ENCODE data around the gene VCP.
A peak's percentile ranks its signal among the peaks of the same experiment; 100 is the strongest.
"Not testable (repeated sequence)": the region's sequence is repeated elsewhere in the genome, so short reads cannot be mapped to it uniquely, and the experiment has no call there.

VCP gene

DNA sequence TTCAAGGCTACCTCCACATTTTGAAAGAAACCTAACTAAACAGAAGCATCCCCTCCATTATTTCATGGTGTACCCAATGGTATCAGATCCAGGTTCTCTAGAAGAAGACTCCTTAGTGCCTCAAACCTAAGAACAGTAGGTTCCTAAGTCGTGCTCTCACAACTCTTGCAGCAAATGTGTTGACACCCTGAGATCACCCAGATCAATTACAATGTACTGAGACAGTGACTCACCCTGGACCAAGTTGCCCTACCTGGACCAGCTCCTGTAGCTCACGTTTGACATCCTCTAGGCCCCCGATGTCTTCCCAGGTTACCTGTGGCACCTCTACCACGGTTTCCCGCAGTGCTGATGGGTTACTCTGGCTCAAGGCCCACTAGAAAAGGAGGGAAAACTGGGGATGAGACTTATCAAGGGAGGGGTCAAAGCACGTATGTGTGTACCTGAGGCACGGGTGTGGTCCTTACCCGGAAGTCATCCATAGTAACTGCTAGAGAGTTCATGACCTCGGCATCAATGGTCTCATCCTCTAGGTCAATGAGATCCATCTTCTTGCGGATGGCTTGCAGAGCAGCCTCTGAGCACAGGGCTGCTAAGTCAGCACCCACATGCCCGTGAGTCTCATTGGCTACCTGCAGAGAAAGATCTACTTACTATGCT lies 11.7 kb downstream of the VCP start:
- no peak for DNase-seq (ENCODE audit: low read depth)

DNA sequence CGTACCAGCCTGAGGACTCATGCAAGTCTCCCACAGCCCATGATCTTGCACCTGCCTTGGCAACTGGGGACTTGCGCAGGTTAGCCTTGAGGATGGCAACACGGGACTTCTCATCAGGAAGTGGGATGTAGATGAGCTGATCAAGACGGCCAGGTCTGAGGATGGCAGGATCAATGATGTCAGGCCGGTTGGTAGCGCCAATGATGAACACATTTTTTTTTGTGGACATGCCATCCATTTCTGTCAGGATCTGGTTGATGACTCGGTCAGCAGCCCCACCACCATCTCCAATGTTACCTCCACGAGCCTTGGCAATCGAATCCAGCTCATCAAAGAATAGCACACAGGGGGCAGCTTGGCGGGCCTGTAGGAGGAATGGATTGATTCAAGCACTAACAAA lies 13.0 kb downstream of the VCP start:
- DNase-seq (ENCODE audit: low read depth) = no peak

DNA sequence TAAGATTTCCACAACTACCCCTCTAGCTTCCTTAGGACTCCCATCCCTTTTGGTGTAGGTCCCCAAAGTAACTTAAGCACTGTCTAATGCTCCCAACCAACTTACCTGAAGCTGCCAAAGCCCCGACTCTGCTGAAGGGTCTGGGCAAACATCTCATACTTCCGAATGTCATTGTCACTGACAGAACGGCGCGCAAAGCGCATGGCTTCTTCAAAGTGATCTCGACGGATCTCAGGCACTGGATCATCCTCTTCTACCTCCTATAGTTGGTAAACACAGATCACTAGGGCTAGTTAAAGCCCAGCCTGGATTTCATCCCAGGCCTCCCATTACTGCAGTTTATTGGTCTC lies 15.2 kb downstream of the VCP start:
- no peak for DNase-seq (ENCODE audit: low read depth)

DNA sequence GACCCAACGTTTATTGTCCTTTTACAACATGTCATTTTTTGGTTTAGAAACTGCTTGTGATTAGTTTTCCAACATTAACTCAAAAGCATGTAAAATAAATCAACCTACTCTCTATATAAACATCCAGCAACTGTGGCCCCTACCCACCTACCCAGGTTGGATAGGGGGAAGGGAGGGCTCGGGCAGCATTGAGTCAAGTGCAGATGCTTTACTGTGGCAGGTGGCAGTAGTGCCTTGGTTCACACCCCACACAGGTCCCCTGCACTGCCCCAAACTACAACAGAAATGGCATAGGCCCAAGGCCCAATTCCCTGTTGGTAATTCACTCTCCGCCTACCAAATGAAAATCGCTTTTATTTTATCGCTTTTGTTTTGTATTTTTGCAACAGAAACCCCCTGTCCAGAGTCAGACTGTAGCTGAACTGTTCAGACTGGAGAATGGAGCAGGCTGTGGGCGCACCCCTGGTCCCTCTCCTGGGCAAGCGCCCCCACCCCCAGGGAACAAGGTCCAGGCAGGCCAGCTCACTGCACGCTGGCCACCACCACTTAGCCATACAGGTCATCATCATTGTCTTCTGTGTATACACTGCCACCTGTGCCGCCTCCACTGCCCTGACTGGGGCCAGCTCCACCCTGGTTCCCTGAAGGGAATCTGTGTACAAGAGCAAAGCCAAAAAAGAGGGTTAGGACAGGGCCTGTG lies 15.7 kb downstream of the VCP start:
- DNase-seq (ENCODE audit: low read depth) = no peak

DNA sequence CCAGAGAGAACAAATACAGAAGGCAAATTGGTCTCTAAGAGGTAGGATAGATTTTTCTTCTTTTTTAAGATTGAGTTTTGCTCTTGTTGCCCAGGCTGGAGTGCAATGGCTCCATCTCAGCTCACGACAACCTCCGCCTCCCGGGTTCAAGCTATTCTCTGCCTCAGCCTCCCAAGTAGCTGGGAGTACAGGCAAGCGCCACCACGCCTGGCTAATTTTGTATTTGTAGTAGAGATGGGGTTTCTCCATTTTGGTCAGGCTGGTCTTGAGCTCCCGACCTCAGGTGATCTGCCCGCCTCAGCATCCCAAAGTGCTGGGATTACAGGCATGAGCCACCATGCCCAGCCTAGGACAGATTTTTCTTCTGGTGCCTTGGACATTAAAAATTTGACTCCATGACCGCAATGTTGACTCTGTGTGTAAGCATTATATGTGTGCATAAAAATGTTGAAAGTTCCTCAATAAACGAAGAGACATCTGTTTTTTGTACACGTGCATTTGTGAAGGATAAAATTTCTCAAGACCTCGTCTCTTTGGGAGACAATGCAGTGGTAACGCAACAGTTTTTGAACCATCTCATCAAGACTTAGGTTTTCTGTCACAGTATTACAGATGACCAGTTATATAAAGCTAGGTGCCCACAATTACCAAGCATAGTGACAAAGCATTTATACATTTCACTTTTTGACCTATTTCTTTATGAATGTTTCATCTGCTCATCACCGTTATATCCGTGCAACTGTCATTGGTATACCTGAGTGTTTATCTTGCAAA lies 17.4 kb downstream of the VCP start:
- DNase-seq (ENCODE audit: low read depth) = no peak

DNA sequence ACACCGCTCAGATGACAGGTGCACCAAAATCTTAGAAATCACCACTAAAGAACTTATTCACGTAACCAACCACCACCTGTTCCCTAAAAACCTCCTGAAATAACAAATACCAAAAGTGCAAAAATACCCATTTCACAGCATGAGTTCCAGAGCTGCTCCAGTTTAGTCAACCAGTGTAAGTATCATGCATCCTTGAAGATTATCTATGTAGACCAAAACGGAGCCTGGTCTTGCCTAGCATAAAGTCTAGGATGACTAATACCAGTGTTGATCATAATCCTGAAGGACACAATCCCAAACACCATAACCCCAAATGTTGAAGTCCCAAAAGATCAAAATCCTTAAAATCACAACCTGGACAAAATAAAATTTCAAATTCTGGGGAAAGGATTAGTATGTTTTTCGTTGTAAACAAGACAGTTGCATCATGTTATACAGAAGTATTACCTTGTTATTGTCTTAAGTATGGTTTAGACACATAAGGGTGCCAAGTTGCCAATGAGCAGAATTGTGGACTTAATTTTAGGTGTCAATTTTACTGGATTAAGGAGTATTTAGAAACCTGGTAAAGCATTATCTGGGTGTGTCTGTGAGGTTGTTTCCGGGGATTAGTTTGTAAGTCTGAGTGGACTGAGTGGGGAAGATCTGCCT lies 18.1 kb downstream of the VCP start:
- no peak for DNase-seq (ENCODE audit: low read depth)

DNA sequence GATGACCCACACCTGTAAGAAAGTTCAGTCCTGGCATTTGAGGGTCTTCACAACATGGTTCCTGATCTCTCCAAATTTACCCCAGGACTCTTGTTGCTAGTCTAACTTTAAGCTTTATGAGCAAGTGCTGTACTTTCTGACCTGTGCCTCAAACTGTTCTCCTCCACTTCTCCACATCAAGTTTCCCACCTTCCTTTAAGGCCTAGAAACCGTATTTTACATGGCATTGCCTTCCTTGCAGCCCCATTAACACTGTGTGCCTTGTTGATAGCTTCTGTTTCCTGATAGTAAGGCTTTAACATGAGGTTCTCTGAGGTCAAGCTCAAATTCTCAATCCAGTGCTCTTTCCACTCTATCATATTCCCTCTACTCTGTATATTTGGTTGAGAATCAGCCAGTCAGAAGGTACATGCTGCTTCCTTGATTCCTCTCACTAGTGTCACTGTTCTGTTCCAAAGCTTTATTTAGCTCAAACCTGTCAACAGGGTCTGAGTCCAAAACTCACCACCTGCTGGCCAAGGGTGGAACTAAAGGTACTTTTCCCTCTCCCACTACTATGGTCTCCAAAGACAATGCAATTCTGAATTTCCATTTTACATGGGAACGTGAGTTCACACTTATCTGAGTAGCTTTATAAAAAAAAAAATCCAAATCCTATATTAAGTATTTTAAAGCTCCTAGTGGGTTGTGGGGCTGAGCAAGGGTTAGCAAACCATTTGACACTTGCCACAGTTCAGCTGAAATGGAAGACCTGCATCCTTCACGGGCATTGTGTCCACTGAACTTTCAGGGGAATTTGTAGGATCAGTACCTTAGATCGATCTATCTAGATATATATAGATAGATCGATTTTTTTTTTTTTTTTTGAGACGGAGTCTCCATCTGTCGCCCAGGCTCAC lies 21.1 kb downstream of the VCP start:
- peak; percentile 20 for DNase-seq (ENCODE audit: low read depth)

DNA sequence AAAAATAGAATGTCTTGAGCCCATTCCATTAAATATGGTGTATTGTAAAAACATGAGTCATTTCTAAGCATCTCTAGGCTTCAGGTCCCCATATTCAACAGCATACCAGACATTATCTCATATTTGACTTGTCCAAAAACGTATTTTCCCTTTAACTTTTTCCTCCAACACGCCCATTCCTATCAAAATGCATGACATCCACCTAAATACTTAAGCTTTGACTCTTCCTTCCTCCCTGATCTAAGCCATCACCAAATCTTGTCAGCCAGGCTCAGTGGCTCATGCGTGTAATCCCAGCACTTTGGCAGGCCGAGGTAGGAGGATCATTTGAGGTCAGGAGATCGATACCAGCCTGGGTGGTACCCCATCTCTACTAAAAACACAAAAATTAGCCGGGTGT lies 23.9 kb downstream of the VCP start:
- DNase-seq (ENCODE audit: low read depth) = no peak

DNA sequence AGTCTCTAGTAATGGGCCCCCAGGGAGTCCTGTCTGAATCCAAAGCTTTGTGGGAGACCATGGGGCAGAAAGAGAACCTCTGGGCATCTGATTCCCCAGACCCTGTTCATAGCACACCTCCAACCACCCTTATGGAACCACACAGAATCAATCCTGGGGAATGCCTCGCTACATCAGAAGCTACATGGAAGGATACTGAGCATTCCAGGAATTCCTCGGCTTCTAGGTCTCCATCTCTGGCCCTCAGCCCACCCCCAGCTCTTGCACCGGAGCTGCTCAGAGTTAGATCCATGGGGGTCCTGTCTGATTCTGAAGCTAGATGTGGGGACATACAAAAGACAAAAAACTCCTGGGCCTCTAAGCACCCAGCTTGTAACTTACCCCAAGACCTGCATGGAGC lies 28.4 kb downstream of the VCP start:
- no peak for DNase-seq (ENCODE audit: low read depth)

DNA sequence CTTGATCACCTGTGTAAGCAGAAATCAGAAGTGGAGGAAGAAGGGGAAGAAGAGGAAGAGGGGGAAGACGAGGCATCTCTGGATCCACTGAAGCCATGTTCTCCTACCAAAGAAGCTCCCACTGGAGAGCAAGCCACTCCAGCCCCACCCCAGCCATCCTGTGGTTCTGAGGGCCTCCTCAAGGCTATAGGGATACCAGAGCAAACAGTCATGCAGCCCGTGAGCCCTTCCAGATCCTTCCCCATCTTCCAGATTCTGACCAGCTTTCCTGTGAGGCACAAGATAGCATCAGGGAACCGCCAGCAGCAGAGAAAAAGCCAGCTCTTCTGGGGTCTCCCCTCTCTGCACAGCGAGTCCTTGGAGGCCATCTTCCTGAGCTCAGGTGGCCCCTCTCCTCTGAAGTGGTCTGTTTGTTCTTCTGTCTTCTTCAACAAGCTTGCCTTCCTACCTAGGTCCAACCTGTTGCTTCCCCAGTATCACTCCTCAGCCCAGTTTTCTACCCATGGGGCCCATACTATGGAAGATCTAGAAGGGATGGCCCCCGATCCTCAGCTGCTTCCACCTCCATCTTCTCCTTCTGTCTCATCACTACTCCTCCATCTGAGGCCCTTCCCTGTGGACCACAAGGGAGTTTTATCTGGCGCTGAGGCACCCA lies 29.4 kb downstream of the VCP start:
- DNase-seq (ENCODE audit: low read depth) = no peak

DNA sequence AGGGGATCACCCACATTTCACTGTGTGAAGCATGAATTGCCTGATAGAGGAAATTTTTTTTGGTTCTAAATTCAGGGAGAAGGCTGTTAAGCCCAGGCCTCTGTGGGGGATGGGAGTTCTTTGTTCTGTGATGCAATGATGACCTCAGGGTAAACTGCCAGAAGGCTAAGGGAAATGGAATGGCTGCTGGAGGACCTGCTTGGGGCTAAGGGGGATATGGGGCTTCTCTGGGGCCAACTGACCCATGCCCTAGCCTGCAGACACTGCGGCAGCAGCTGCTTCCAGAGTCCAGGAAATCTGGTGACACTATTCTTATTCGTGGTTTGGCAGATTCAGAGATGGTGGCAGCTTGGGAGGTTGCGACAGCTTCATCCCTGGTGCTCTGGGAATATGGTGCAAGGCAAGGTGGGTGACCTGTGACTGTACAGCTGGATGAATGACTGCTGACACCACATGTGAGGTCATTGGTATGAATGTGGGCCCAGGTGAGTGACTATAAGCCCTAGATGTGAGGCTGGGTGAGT lies 30.3 kb downstream of the VCP start:
- DNase-seq (ENCODE audit: low read depth) = no peak

DNA sequence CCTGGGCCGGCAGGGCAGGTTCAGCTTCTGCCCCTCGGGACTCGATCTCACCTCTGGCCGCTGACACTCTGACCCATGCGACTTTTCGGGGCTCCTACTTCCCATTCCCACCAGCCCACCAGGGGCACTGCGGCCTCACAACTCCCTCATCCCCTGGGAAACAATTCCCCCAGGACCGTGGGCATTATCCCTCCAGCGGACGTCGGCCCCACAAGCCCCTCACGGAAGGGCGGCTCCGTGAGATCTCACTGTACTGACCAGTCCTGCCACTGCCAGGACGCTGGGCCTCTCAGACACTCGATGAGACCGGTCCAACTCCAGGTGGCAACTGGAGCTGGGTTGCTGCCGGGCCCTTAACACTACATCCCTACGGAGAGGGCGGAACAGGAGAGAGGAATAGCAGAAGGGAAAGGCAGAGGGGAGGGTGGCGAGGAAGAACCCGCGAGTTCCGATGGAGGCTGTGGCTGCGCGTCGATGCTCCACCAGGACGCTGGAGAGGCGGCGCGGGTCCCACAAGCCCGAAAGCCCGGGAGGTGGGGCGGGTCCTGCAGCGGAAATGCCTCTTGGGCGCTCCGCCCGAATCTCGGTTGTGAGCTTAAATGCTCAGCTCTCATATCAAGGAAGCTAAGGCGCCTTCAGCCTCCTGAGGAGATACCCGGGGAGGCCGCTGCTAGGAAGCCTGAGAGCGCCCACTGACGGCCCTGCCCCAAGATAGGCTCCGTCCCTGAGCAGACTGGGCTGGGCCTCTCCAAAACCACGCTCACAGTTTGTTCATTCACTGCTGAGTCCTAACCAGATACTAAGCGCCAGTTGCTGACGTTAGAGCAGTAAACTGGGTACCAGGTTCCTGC lies 36.3 kb downstream of the VCP start:
- DNase-seq (ENCODE audit: low read depth) = peak; percentile 9

DNA sequence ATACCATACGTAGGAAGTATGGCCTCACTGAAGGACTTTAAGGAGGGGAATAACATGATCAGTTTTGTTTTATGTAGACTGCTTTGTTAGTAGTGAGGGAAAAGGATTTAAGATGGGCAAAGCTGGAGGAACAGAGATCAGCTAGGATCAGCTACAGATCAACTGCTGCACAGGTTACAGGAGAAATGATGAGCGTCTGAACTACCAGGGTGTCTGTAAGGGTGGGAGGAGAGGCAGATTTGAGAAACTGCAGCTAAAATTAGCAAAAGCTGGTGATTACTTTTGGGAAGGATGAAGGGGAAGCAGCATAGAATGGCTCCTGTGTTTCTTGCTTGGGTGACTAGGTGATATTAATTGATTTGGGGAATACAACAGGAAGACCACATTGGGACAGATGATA lies 39.3 kb downstream of the VCP start:
- no peak for DNase-seq (ENCODE audit: low read depth)

DNA sequence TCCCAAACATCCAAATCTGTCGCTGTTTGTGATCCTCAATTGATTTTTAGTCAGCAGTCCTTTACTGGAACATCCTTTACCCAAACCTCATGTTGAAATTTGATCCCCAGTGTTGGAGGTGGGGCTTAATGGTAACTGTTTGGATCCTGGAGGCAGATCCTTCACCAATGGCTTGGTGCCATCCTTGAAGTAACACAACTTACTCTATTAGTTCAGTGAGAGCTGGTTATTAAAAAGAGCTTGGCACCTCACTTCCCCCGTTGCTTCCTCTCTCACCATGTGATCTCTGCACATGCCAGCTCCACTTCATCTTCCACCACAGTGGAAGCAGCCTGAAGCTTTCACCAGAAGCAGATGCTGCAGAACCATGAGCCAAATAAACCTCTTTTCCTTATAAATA lies 42.6 kb downstream of the VCP start:
- DNase-seq (ENCODE audit: low read depth) = no peak

DNA sequence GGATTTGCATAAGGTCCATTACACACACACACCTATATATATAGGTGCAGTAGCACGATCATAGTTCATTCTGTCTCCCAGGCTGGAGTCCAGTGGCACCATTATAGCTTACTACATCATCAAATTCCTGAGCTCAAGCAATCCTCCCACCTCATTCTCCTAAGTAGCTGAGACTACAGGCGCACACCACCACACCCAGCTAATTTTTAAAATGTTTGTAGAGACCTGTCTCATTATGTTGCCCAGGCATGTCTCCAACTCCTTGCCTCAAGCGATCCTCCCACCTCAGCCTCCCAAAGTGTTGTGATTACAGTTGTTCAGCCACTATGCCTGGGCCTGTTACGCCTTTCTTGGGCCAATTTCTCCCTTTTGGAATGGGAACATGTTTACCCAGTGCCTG lies 43.2 kb downstream of the VCP start:
- DNase-seq (ENCODE audit: low read depth) = no peak

DNA sequence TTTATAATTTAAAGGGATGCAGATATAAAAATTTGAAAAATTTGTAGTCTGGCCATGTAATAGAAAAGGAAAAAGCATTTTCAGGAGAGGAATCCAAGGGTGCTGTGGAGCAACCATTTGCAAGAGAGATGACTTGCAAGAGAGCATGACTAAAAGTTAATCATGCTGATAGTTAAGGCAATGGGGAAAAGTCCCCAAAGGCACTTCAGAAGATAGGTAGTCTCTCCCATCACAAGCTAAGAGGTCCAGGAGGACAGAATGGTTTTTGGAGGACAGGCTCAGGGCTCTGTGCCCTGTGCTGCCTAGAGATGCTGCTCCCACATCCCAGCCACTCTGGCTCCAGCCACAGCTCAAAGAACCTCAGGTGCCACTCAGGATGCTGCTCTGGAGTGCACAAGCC lies 44.1 kb downstream of the VCP start:
- DNase-seq (ENCODE audit: low read depth) = no peak

DNA sequence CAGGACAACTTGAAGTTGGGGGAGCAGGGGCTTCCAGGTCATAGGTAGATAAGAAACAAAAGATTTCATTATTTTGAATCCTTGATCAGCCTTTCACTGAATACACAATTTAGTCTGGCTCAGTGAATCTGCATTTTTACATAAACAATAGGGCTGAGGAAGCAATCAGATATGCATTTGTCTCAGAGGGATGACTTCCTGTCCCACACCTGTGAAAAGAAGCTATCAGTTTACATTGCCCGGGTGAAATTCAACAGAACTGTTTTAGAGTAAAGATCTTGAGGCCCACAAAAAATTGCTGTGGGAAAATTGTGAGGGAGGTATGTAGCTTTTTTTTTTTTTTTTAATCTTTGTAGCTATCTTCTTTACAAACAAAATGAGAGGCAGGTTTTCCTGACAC lies 44.6 kb downstream of the VCP start:
- DNase-seq (ENCODE audit: low read depth) = no peak

DNA sequence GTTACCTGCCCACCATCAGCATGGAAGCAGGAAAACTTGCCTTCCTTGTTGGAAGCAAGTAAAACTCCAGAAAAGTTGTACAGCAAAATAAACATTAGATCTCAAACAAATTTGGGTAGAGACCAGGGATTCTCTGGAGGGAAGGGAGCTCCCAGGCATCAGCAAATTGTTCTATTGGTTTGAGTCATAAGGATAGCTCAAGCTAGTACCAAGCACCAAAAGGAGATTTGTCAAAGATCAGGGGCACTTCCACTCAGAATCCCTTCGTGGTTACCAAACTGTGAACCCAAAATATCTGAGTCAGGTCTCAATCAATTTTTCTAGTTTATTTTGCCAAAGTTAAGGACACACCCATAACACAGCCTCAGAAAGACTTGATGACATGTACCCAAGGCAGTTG lies 45.1 kb downstream of the VCP start:
- no peak for DNase-seq (ENCODE audit: low read depth)

DNA sequence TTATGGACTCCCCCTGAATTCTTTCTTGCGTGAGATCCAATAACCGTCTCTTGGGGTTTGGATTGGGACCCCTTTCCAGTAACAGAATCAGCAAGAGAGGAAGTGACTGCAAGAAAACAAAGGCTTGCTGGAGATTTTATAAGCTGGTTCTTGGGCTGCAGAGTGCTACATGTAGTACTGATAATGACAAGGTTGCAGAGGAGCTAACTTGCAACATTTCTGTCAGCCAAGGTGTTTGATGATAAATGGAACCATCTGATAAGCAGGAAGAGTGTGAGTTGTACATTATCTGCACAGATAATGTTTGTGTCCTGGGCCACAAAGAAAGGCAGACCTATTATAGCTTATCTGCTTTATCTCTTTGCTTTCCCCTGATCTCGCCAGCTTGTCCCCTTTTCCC lies 45.8 kb downstream of the VCP start:
- no peak for DNase-seq (ENCODE audit: low read depth)

DNA sequence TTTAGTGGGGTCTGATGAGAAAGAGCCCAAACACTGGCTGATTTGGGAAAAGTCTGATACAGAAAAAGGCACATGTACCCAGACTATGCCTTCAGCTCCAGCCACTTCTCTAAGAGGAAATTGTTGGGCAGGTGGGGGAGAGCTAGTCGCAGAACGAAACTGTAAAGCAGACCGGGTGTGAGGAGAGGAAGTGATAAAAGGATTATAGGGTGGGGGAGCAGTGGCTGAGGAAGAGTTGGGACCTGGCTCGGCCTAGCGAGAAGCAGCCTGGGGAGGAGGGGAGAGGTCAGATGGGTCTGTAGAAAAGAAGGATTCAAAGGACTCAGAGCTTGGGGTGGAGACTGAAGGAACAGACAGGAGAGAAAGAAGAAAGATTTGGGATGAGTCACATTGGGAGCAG lies 49.0 kb downstream of the VCP start:
- not testable (repeated sequence) for DNase-seq (ENCODE audit: low read depth)
